HepG2 (cell line): Measurements from ENCODE around the gene AJM1. TPM values are rescaled to one million over a fixed set of nuclear protein-coding genes. Genes with fewer than 3 reads are reported as not detected.

Experiments used
- ATAC-seq: fragments of 200-7000 bp; cut with Tn5 transposase; 3 replicates; pipeline ENCODE4 v1.9.1; 2020; ENCODE audit warnings: mild to moderate bottlenecking, moderate library complexity
- BruUV-seq: library from RNA; stranded (reverse); fragments of 400-500 nt; replicated peaks from 2 replicates; lab custom pipeline; 2021; lab: Mats Ljungman, UMichigan
- CTCF ChIA-PET: fragments of 300-600 bp; formaldehyde crosslinking; extraction: SDS; loops from one replicate; lab custom pipeline; 2021; ENCODE audit warnings: low total read pairs, inconsistent platforms, low intra/inter-chr PET ratio; lab: Yijun Ruan, JAX
- POLR2A ChIA-PET: fragments of 350-600 bp; sonication (Branson Sonifier 250); formaldehyde crosslinking; loops from one replicate; lab custom pipeline; 2020; ENCODE audit warnings: antibody characterized with exemption, inconsistent platforms; lab: Yijun Ruan, JAX
- DNase-seq: peaks from one replicate; pipeline ENCODE4 v3.0.0-alpha.2; 2015; ENCODE audit warnings: low spot score
- FAIRE-seq: peaks from 3 replicates; lab custom pipeline; 2011; peaks lifted over from hg19 to GRCh38; lab: Jason Lieb, UNC
- H2AFZ ChIP-seq: one replicate; pipeline ENCODE4 v1.6.1; 2011; ENCODE audit warnings: low read length, inconsistent platforms
- H3K27ac ChIP-seq: fragments of 300-600 bp; 3 replicates; pipeline ENCODE4 v1.8.0; 2011; ENCODE audit warnings: mixed run types, mild to moderate bottlenecking, mixed read lengths, low read length, inconsistent platforms; ENCODE audit not compliant: insufficient read depth; ENCODE audit errors: extremely low read length
- H3K27me3 ChIP-seq, 2 experiments: fragments of 200-600 bp in 1 of 2; 2 replicates in 1 of 2; 3 replicates in 1 of 2; pipeline versions ENCODE4 v1.6.0 to v1.8.0; 2011; ENCODE audit warnings: low read length in 2 of 2, mild to moderate bottlenecking in 2 of 2, moderate library complexity in 2 of 2, inconsistent platforms in 1 of 2; ENCODE audit not compliant: insufficient read depth in 2 of 2, control insufficient read depth in 1 of 2
- H3K36me3 ChIP-seq, 2 experiments: fragments of 200-600 bp in 1 of 2; replicated peaks in 1 of 2; 2 replicates in 1 of 2; 3 replicates in 1 of 2; pipeline versions ENCODE4 v1.5.1 to v1.8.0; 2011; ENCODE audit warnings: low read length in 2 of 2, inconsistent platforms in 1 of 2; ENCODE audit not compliant: insufficient read depth in 2 of 2, control insufficient read depth in 1 of 2
- H3K4me1 ChIP-seq: 2 replicates; pipeline ENCODE4 v1.5.1; 2012; ENCODE audit warnings: low read length, inconsistent platforms; ENCODE audit not compliant: insufficient read depth
- H3K4me2 ChIP-seq: 2 replicates; pipeline ENCODE4 v1.6.0; 2011; ENCODE audit warnings: low read depth, low read length, inconsistent platforms
- H3K4me3 ChIP-seq, 3 experiments: fragments of 200-600 bp in 1 of 3; sonication (generic), shearing (Covaris generic) in 1 of 3; replicated peaks in 1 of 3; 2 replicates each; pipeline ENCODE4 v1.5.1; 2011 to 2016; ENCODE audit warnings: low read length in 3 of 3, inconsistent platforms in 2 of 3, low read depth in 2 of 3, mild to moderate bottlenecking in 2 of 3, control low read depth in 1 of 3, mixed read lengths in 1 of 3; ENCODE audit not compliant: insufficient read depth in 1 of 3
- H3K79me2 ChIP-seq: one replicate; pipeline ENCODE4 v1.6.1; 2011; ENCODE audit warnings: low read length, inconsistent platforms; ENCODE audit not compliant: insufficient read depth
- H3K9ac ChIP-seq: 2 replicates; pipeline ENCODE4 v1.6.0; 2011; ENCODE audit warnings: mild to moderate bottlenecking, low read depth, low read length, inconsistent platforms; ENCODE audit not compliant: insufficient read depth
- H3K9me3 ChIP-seq: 2 replicates; pipeline ENCODE4 v1.5.1; 2012; ENCODE audit warnings: mild to moderate bottlenecking, low read length
- H4K20me1 ChIP-seq: 2 replicates; pipeline ENCODE4 v1.6.0; 2011; ENCODE audit warnings: inconsistent platforms, mild to moderate bottlenecking, low read length, moderate library complexity; ENCODE audit not compliant: insufficient read depth
- AGO2 ChIP-seq: fragments of 200-400 bp; formaldehyde crosslinking; optimal IDR thresholded peaks from 2 replicates; pipeline ENCODE3; 2017; ENCODE audit warnings: mild to moderate bottlenecking, low read depth, low read length, moderate library complexity
- HMG20B ChIP-seq: conservative IDR thresholded peaks from 2 replicates; pipeline ENCODE4 v1.6.1; 2016; ENCODE audit warnings: missing genetic modification reagents, missing compliant biosample characterization
- MTA3 ChIP-seq: sonication (generic); formaldehyde crosslinking; IDR thresholded peaks from 2 replicates; pipeline ENCODE4 v1.4.0; 2020; ENCODE audit warnings: missing genetic modification reagents
- NCOR1 ChIP-seq: fragments of 200-600 bp; sonication (generic); IDR thresholded peaks from 2 replicates; pipeline ENCODE4 v1.7.0; 2017; ENCODE audit warnings: antibody characterized with exemption, low read length, borderline replicate concordance
- PATZ1 ChIP-seq: sonication (generic); formaldehyde crosslinking; IDR thresholded peaks from 2 replicates; pipeline ENCODE4 v1.4.0; 2020; ENCODE audit warnings: missing genetic modification reagents
- POLR2AphosphoS5 ChIP-seq: IDR thresholded peaks from 2 replicates; pipeline ENCODE4 v1.6.1; 2012; ENCODE audit warnings: low read depth, low read length
- RBFOX2 ChIP-seq: fragments of 200-400 bp; formaldehyde crosslinking; IDR thresholded peaks from 2 replicates; pipeline ENCODE4 v1.6.1; 2017; ENCODE audit warnings: low read depth, mild to moderate bottlenecking, low read length
- TFE3 ChIP-seq: IDR thresholded peaks from 2 replicates; pipeline ENCODE4 v1.6.1; 2016
- THAP11 ChIP-seq: IDR thresholded peaks from 2 replicates; pipeline ENCODE4 v1.6.1; 2016; ENCODE audit warnings: missing biosample characterization, missing genetic modification reagents
- WIZ ChIP-seq: sonication (generic); formaldehyde crosslinking; IDR thresholded peaks from 2 replicates; pipeline ENCODE4 v1.5.1; 2020; ENCODE audit warnings: mild to moderate bottlenecking, missing genetic modification reagents
- ZNF34 ChIP-seq: sonication (generic); formaldehyde crosslinking; IDR thresholded peaks from 2 replicates; pipeline ENCODE4 v1.4.0; 2020; ENCODE audit warnings: mild to moderate bottlenecking, missing genetic modification reagents, borderline replicate concordance
- ZNF580 ChIP-seq: IDR thresholded peaks from 2 replicates; pipeline ENCODE4 v1.6.1; 2016; ENCODE audit warnings: low read depth, borderline replicate concordance
- WGBS: methylation state at CpG from one replicate; pipeline ENCODE4 v1.1.6; 2017; ENCODE audit warnings: low lambda C conversion rate; 5-methylcytosine and 5-hydroxymethylcytosine counted together
- in situ Hi-C: cut with HindIII; loops from 2 replicates; pipeline ENCODE4 v1.10.0; 2017; ENCODE audit warnings: low pct_unique_long_range_greater_than_20kb; ENCODE audit not compliant: extremely low pct_ligation_motif_present
- intact Hi-C: fragments of 100-400 bp; cut with micrococcal nuclease; formaldehyde crosslinking; loops from one replicate; pipeline ENCODE4 v1.10.0; 2022; ENCODE audit not compliant: unreplicated experiment
- polyA plus RNA-seq, 8 experiments: library from polyadenylated mRNA; depleted of rRNA in 3 of 8; stranded (reverse) in 7 of 8; unstranded in 1 of 8; fragments of >200 nt; fragmentation: Illumina TruSeq in 4 of 8; extraction: Trizol in 4 of 8; gene quantifications; 2 replicates each; pipeline versions ENCODE4 v1.2.1 to v1.2.3, GENCODE V29; 2011 to 2016; ENCODE audit warnings: low read depth in 4 of 8, missing spikeins in 1 of 8, mixed read lengths in 1 of 8; ENCODE audit not compliant: insufficient read depth in 1 of 8
- total RNA-seq, 5 experiments: library from RNA; depleted of rRNA; stranded (reverse); fragments of >200 nt; fragmentation: Illumina TruSeq; extraction: Trizol; gene quantifications; 2 replicates each; pipeline ENCODE4 v1.2.3, GENCODE V29; 2016; ENCODE audit warnings: low read depth in 1 of 5

Gene AJM1
- total and polyA plus RNA-seq, 2 of the 13 experiments (the other 11 are each of a cell fraction or from before 2014, with no cell fraction given) = 1.1 to 1.2 TPM

GRCh38 chr9:136858452-136858843, 16.2 kb downstream of the AJM1 start:
- intact Hi-C loops (no loop called here), in situ Hi-C loops (no loop called here)
- TF ChIP-seq AGO2 = peak; percentile 82
- peak; percentile 44 for TF ChIP-seq RBFOX2
- TF ChIP-seq ZNF580 = no peak
- POLR2A ChIA-PET = interaction anchor here (1.9 to 5.0 kb wide), 2 partner anchors 11 to 16 kb away, joined by 5 to 29 read pairs; partner anchors contain the start of gene AJM1
- ATAC-seq (no peak), FAIRE-seq (no peak), DNase-seq (no peak)
- Histone ChIP-seq H3K36me3 (peaks cover 15 to 28% of the 10 kb centered on the region in 2 experiments), H4K20me1 (no peaks in the 10 kb centered on the region), H3K9me3 (no peaks in the 10 kb centered on the region), H3K27me3 (no peaks in the 10 kb centered on the region), H3K4me1 (peaks cover 30% of the 10 kb centered on the region), H3K4me3 (no peak overlapping the region), H3K4me2 (no peak overlapping the region), H2AFZ (no peak overlapping the region), H3K79me2 (no peaks in the 10 kb centered on the region), H3K27ac (no peak overlapping the region), H3K9ac (no peak overlapping the region)
- BruUV-seq = no TSS peak
- WGBS = 100% methylated on average over 1 of the region's 15 CpGs
- CTCF ChIA-PET = no interaction called here

- H3K9me3 ChIP-seq = no peaks in the 10 kb centered on the region
- no peaks in the 10 kb centered on the region for H3K27me3 ChIP-seq
- peaks cover 17 to 35% of the 10 kb centered on the region in 2 experiments for H3K36me3 ChIP-seq
- peaks cover 6% of the 10 kb centered on the region for H3K79me2 ChIP-seq
- intact Hi-C loops = no loop called here
- FAIRE-seq = no peak
- DNase-seq = no peak
- ATAC-seq = peak; percentile 47
- CTCF ChIA-PET = no interaction called here
- peaks cover 36% of the 10 kb centered on the region for H3K4me1 ChIP-seq
- POLR2A ChIA-PET = interaction anchor here (0.8 to 5.0 kb wide), 6 partner anchors 7 to 43 kb away, joined by 3 to 29 read pairs (median 4); partner anchors contain the start of genes AJM1, MAMDC4 and TRAF2
- in situ Hi-C loops = no loop called here
- H3K4me2 ChIP-seq = no peak overlapping the region
- H3K27ac ChIP-seq = peak overlapping the region; percentile 26
- BruUV-seq = no TSS peak
- no peaks in the 10 kb centered on the region for H4K20me1 ChIP-seq
- H3K4me3 ChIP-seq = no peak overlapping the region
- H3K9ac ChIP-seq = peak overlapping the region; percentile 40; the same call in 1 of the 2 replicates
- 94% methylated on average over 10 of the region's 20 CpGs for WGBS
- no peak overlapping the region for H2AFZ ChIP-seq
- no peak for TF ChIP-seq THAP11 (CRISPR knock-in tag)
- TF ChIP-seq PATZ1 (CRISPR knock-in tag) = peak; percentile 25; the same call in 1 of the 2 replicates
- TF ChIP-seq RBFOX2 = peak; percentile 65
- no peak for TF ChIP-seq TFE3
- no peak for TF ChIP-seq HMG20B (CRISPR knock-in tag)
- TF ChIP-seq POLR2AphosphoS5 = no peak
- no peak for TF ChIP-seq NCOR1
- no peak for TF ChIP-seq MTA3 (CRISPR knock-in tag)
- no peak for TF ChIP-seq WIZ
- TF ChIP-seq ZNF34 (CRISPR knock-in tag) = no peak
Measured at GRCh38 chr9:136858844-136859757, 16.8 kb downstream of the AJM1 start.
